Osteocyte (in vitro differentiated cells): ENCODE data around the gene TMEM147. TPM values are rescaled to one million over a fixed set of nuclear protein-coding genes. Genes with fewer than 3 reads are reported as not detected.

Source experiments
- DNase-seq: peaks from one replicate; pipeline ENCODE4 v3.0.0; 2021; ENCODE audit warnings: mixed read lengths; ENCODE audit not compliant: unreplicated experiment; ENCODE audit errors: extremely low spot score
- H3K27ac Mint-ChIP-seq: one replicate; pipeline ENCODE4 v1.8.0; 2021; ENCODE audit warnings: mild to moderate bottlenecking, mixed read lengths; ENCODE audit not compliant: unreplicated experiment
- H3K27me3 Mint-ChIP-seq: one replicate; pipeline ENCODE4 v1.8.0; 2021; ENCODE audit warnings: mixed read lengths; ENCODE audit not compliant: unreplicated experiment
- H3K36me3 Mint-ChIP-seq: one replicate; pipeline ENCODE4 v1.8.0; 2021; ENCODE audit warnings: mixed read lengths; ENCODE audit not compliant: unreplicated experiment
- H3K4me1 Mint-ChIP-seq: one replicate; pipeline ENCODE4 v1.8.0; 2021; ENCODE audit warnings: mixed read lengths; ENCODE audit not compliant: unreplicated experiment
- H3K4me3 Mint-ChIP-seq: one replicate; pipeline ENCODE4 v1.8.0; 2021; ENCODE audit warnings: mild to moderate bottlenecking, moderate library complexity, mixed read lengths; ENCODE audit not compliant: unreplicated experiment
- H3K9me3 Mint-ChIP-seq: one replicate; pipeline ENCODE4 v1.8.0; 2021; ENCODE audit warnings: mixed read lengths; ENCODE audit not compliant: unreplicated experiment
- total RNA-seq: library from RNA; stranded (reverse); gene quantifications from 2 replicates; pipeline ENCODE4 v1.2.1, GENCODE V29; 2021
- TF ChIP-seq, protein P1 (sequence below): fragments of 200-600 bp; sonication (generic); IDR thresholded peaks from 2 replicates; pipeline ENCODE4 v1.5.0; 2021; ENCODE audit warnings: antibody characterized with exemption, mild to moderate bottlenecking, moderate library complexity

TMEM147 gene
- total RNA-seq, 1 donor from 2014 or later: 110 TPM

DNA sequence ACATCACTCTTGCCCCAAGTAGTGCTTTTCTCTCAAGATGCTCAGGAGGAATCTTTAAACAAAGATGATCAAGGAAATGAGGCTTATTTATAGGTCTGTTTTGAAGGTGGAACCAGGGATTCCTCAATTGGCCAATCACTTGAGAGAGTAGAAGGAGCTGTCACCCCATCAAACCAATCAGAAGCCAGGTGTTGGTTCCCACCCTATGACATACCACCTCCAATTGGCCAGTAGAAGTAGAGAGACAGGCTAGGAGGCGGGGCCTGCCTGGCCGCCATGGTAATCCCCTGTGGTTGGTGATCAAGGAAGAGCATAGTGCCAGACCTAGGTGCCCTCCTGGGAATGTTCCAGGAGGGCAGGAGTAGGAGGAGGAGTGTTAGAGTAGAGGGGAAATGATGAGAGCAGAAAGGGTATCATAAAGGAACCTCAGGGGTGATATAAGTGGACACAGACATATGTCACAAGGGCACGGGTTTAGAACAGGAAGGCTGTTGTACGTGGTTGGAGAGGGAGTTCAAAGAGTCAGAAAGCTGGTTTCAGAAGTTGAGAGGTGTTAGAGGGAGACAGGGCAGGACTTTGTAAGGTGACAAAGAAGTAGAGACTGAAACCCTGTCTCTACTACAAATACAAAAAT, 51.1 kb downstream of the TMEM147 start:
- TF ChIP-seq, protein P1, sequence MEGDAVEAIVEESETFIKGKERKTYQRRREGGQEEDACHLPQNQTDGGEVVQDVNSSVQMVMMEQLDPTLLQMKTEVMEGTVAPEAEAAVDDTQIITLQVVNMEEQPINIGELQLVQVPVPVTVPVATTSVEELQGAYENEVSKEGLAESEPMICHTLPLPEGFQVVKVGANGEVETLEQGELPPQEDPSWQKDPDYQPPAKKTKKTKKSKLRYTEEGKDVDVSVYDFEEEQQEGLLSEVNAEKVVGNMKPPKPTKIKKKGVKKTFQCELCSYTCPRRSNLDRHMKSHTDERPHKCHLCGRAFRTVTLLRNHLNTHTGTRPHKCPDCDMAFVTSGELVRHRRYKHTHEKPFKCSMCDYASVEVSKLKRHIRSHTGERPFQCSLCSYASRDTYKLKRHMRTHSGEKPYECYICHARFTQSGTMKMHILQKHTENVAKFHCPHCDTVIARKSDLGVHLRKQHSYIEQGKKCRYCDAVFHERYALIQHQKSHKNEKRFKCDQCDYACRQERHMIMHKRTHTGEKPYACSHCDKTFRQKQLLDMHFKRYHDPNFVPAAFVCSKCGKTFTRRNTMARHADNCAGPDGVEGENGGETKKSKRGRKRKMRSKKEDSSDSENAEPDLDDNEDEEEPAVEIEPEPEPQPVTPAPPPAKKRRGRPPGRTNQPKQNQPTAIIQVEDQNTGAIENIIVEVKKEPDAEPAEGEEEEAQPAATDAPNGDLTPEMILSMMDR: no peak
- H3K27ac Mint-ChIP-seq: no peak overlapping the region
- H3K4me1 Mint-ChIP-seq: peaks cover 1% of the 10 kb centered on the region
- H3K4me3 Mint-ChIP-seq: no peak overlapping the region
- no peak for DNase-seq
- H3K27me3 Mint-ChIP-seq: peaks cover 8% of the 10 kb centered on the region
- H3K36me3 Mint-ChIP-seq: no peaks in the 10 kb centered on the region
- H3K9me3 Mint-ChIP-seq: no peaks in the 10 kb centered on the region

Other genes with a start within 250 kb of the TMEM147 start
- gene CD22, start 216.4 kb upstream of the TMEM147 start, total RNA-seq: not detected in 2 replicates
- not detected in 2 replicates for gene FFAR1, start 197.7 kb upstream of the TMEM147 start, total RNA-seq
- gene FFAR3, start 187.2 kb upstream of the TMEM147 start, total RNA-seq: not detected in 2 replicates
- gene GPR42, start 174.6 kb upstream of the TMEM147 start, total RNA-seq: not detected in 2 replicates
- not detected in 2 replicates for gene FFAR2, start 97.4 kb upstream of the TMEM147 start, total RNA-seq
- not detected in 2 replicates for gene KRTDAP, start 55.2 kb upstream of the TMEM147 start, total RNA-seq
- not detected in 2 replicates for gene DMKN, start 32.0 kb upstream of the TMEM147 start, total RNA-seq
- gene SBSN, start 17.3 kb upstream of the TMEM147 start, total RNA-seq: not detected in 2 replicates
- gene GAPDHS, start 12.2 kb upstream of the TMEM147 start, total RNA-seq: not detected in 2 replicates
- not detected in 2 replicates for gene ATP4A, start 18.0 kb downstream of the TMEM147 start, total RNA-seq
- not detected in 2 replicates for gene PMIS2, start 40.5 kb downstream of the TMEM147 start, total RNA-seq
- 15.0 and 16.6 TPM in 2 replicates for gene HAUS5, start 67.1 kb downstream of the TMEM147 start, total RNA-seq
- gene RBM42, start 83.4 kb downstream of the TMEM147 start, total RNA-seq: 88.9 and 95.3 TPM in 2 replicates
- 1.2 and 1.3 TPM in 2 replicates for gene ETV2, start 96.1 kb downstream of the TMEM147 start, total RNA-seq
- 317 and 370 TPM in 2 replicates for gene COX6B1, start 102.7 kb downstream of the TMEM147 start, total RNA-seq
- gene UPK1A, start 120.9 kb downstream of the TMEM147 start, total RNA-seq: not detected in 2 replicates
- gene ZBTB32, start 158.9 kb downstream of the TMEM147 start, total RNA-seq: not detected in 2 replicates
- 45.1 and 45.3 TPM in 2 replicates for gene KMT2B, start 172.4 kb downstream of the TMEM147 start, total RNA-seq
- 2.3 and 3.1 TPM in 2 replicates for gene IGFLR1, start 196.8 kb downstream of the TMEM147 start, total RNA-seq
- gene U2AF1L4, start 199.8 kb downstream of the TMEM147 start, total RNA-seq: 35.9 and 44.9 TPM in 2 replicates
- gene PSENEN, start 200.0 kb downstream of the TMEM147 start, total RNA-seq: 71.4 and 72.6 TPM in 2 replicates
- 14.1 and 15.7 TPM in 2 replicates for gene LIN37, start 202.9 kb downstream of the TMEM147 start, total RNA-seq
- gene HSPB6, start 211.4 kb downstream of the TMEM147 start, total RNA-seq: 0.37 and 0.64 TPM in 2 replicates
- 19.8 and 20.9 TPM in 2 replicates for gene PROSER3, start 212.6 kb downstream of the TMEM147 start, total RNA-seq
- gene ARHGAP33, start 229.9 kb downstream of the TMEM147 start, total RNA-seq: 10.1 and 15.2 TPM in 2 replicates